Epithelial cell of esophagus (primary cell): ENCODE results near the gene ATF6.

ENCODE experiments used
- DNase-seq: peaks from one replicate; pipeline ENCODE4 v3.0.0; 2010; ENCODE audit warnings: low read depth
- H3K4me3 ChIP-seq: 2 replicates; pipeline ENCODE4 v1.5.1; 2011; ENCODE audit warnings: mild to moderate bottlenecking, low read length, control low read depth
- TF ChIP-seq, protein P1 (sequence below): IDR thresholded peaks from 2 replicates; pipeline ENCODE4 v1.5.1; 2011; ENCODE audit warnings: low read depth, mild to moderate bottlenecking, low read length, control low read depth, inconsistent platforms; ENCODE audit not compliant: insufficient read depth; ENCODE audit errors: missing control alignments

The ATF6 gene

DNA sequence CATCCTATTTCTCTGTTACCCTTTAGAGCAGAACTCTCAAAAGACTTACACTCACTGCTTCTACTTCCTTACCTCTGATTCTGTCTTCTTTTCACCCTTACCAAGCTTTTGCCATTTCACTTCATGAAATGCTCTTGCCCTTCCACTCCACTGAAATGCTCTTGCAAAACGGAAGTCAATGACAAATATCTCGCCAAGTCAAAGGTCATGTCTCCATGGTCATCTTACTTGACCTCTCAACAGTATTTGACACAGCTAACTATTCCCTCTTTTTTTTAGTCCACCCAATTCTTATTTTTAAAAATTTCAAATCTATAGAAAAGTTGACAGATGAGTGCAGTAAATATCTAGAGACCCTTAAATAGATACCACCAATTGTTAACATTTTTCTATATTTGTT, 149.9 kb downstream of the ATF6 start:
- no peak overlapping the region for H3K4me3 ChIP-seq
- DNase-seq = no peak
- TF ChIP-seq, protein P1, sequence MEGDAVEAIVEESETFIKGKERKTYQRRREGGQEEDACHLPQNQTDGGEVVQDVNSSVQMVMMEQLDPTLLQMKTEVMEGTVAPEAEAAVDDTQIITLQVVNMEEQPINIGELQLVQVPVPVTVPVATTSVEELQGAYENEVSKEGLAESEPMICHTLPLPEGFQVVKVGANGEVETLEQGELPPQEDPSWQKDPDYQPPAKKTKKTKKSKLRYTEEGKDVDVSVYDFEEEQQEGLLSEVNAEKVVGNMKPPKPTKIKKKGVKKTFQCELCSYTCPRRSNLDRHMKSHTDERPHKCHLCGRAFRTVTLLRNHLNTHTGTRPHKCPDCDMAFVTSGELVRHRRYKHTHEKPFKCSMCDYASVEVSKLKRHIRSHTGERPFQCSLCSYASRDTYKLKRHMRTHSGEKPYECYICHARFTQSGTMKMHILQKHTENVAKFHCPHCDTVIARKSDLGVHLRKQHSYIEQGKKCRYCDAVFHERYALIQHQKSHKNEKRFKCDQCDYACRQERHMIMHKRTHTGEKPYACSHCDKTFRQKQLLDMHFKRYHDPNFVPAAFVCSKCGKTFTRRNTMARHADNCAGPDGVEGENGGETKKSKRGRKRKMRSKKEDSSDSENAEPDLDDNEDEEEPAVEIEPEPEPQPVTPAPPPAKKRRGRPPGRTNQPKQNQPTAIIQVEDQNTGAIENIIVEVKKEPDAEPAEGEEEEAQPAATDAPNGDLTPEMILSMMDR = no peak

DNA sequence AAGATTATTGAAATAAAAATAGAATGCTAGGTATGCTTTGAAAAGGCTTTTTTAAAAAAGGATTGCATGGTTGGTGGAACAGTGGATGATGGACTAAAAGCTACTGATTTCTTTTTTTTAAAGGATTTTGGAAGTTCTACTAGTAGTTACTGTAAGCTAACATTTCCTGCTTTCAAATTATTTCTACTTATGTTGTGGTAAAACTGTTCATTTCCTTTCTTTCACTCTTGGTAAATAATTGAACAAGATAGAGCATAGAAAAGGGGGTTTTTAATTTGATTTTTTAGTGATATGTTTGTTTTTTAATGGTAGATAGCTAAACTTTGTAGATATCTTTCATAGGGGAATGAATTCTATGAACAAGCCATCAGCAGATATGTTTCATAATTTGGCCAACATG, 153.1 kb downstream of the ATF6 start:
- TF ChIP-seq, protein P1 = no peak
- DNase-seq = no peak

DNA sequence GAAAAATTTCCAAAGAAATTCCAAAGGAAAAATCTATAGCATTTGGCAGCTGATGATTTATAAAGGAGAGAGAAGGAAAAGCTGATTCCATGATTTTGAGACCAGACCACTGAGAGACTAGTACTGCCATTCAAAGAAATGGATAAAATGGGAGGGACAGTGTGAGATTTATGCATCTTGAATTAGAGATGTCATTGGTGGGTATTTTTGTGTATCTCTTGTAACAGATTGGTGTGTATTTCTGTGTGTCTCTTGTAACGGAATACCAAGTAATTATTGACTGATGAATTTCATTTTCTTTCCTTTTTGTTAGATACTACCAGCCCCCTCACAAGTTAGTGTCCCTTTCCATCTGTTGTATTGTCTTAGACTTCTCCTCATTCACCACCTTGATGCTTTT, 155.4 kb downstream of the ATF6 start:
- no peak overlapping the region for H3K4me3 ChIP-seq
- TF ChIP-seq, protein P1 = no peak
- DNase-seq = no peak

More for the DNA sequence above, 153.1 kb downstream of the ATF6 start:
- no peak overlapping the region for H3K4me3 ChIP-seq

DNA sequence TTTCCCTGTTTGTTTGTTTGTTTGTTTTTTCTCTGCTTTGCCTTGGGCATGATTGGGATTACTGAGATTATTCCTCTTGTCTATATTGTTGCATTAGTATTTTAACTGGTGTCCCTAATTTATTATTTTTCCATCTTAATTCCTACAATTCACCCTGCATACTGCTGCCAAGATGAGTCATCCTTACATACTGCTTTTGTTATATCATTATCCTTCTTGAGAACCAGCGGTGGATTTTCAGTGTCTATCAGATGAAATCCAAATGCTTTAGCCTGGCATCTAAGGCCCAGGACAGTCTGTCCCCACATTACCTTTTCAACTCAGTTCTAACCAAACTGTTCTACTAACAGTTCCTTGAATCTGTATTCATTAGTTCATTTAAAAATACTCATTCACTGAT, 155.9 kb downstream of the ATF6 start:
- H3K4me3 ChIP-seq = no peak overlapping the region
- DNase-seq = peak; percentile 8
- TF ChIP-seq, protein P1 = no peak

DNA sequence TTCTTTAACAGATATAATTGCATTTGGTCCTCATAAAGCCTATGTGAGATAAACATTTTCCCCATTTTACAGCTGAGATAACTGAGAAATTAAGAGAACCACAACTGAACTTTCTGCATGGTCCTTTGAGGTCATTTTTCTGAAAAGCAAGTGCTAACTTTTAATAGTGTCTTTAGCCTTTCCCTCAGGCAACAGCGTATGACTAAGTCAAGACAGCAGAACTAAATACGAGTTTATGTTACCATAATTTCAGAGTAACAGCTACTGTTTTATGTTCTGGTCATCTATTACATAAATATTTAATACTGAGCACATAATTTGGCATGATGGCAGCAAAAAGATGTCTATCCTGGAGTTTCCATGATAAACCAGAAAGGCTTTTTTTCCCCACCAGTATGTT, 161.9 kb downstream of the ATF6 start:
- H3K4me3 ChIP-seq = no peak overlapping the region
- TF ChIP-seq, protein P1 = no peak
- no peak for DNase-seq

DNA sequence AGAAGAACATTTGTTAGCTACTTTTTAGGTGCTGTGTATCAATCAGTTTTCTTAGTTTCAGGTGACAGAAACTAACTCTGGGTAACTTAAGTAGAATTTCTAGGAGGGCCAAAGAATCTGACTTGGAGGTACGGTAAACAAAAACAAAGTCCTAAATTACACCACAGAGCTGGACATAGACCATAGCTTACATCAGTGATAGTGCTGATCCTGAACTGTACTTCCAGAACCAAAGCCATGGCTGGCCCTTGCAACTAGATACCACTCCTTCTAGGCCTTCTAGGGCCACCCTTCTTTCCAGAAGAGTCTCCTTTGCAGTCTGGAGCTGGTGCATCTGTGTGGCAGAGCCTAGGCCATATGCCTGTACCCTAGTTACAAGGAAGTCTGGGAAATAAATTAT, 163.0 kb downstream of the ATF6 start:
- TF ChIP-seq, protein P1 = no peak
- DNase-seq = no peak

DNA sequence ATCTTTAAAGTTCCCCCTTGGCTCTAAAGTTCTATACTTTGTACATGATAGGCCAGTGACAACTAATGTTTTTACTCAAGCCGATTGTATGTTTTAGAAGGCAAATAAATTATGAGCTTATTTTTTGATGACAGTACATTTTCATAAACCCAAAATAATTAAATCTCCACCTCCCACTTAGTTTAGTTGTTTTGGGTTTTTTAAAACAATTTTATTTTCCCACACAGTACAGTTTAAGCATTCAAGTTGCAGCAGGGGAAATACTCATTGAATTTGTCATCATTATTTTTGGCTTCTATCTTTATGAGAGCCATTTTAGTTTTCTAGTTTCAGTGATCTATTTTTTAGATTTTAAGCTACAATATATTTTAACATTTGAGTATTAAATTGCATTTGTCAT, 163.9 kb downstream of the ATF6 start:
- TF ChIP-seq, protein P1 = no peak
- DNase-seq = no peak
- no peak overlapping the region for H3K4me3 ChIP-seq

More for the DNA sequence above, 163.0 kb downstream of the ATF6 start:
- no peak overlapping the region for H3K4me3 ChIP-seq
